Measurements from ENCODE around the gene ATP8B3. TPM values are rescaled to one million over a fixed set of nuclear protein-coding genes. Genes with fewer than 3 reads are reported as not detected.

The ATP8B3 gene
- total and polyA plus RNA-seq, 9 of the 15 experiments (the other 6 are each of a cell fraction or from before 2014, with no cell fraction given), result 1.2 to 12.3 (median 3.8) TPM

GRCh38 chr19:1859331-1859781, 47.3 kb upstream of the ATP8B3 start (continued):
- TF ChIP-seq, protein P1, sequence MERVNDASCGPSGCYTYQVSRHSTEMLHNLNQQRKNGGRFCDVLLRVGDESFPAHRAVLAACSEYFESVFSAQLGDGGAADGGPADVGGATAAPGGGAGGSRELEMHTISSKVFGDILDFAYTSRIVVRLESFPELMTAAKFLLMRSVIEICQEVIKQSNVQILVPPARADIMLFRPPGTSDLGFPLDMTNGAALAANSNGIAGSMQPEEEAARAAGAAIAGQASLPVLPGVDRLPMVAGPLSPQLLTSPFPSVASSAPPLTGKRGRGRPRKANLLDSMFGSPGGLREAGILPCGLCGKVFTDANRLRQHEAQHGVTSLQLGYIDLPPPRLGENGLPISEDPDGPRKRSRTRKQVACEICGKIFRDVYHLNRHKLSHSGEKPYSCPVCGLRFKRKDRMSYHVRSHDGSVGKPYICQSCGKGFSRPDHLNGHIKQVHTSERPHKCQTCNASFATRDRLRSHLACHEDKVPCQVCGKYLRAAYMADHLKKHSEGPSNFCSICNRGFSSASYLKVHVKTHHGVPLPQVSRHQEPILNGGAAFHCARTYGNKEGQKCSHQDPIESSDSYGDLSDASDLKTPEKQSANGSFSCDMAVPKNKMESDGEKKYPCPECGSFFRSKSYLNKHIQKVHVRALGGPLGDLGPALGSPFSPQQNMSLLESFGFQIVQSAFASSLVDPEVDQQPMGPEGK (CRISPR knock-in tag; IDR thresholded peaks at IDR 0.05; ENCODE audit: borderline replicate concordance), result no peak
- TF ChIP-seq TOE1 (IDR thresholded peaks at IDR 0.05; ENCODE audit: borderline replicate concordance), result no peak
- TF ChIP-seq TOE1 (CRISPR knock-in tag; IDR thresholded peaks at IDR 0.05; ENCODE audit: borderline replicate concordance, low read depth), result no peak

GRCh38 chr19:1858412-1859081, 46.5 kb upstream of the ATP8B3 start:
- Histone ChIP-seq H2AFZ (ENCODE audit: low read depth, low read length) (no peak overlapping the region), H3K9me3 (replicated peaks; ENCODE audit: control insufficient read depth, insufficient read depth, low read depth, low read length) (no peaks in the 10 kb centered on the region), H3K36me3 (ENCODE audit: control insufficient read depth, insufficient read depth, low read length) (peaks cover 9% of the 10 kb centered on the region; the same call in 1 of the 3 replicates), H3K27me3 (ENCODE audit: control insufficient read depth in 2 of 2, insufficient read depth in 2 of 2, low read length in 2 of 2) (no peaks in the 10 kb centered on the region), H3K4me1 (replicated peaks in 1 of 2; ENCODE audit: control insufficient read depth in 2 of 2, insufficient read depth in 2 of 2, low read length in 2 of 2) (peaks cover 61 to 87% of the 10 kb centered on the region in 2 experiments), H3K4me2 (ENCODE audit: insufficient read depth, low read length) (peak overlapping the region; percentile 72; the same call in 1 of the 2 replicates), H3K27ac (ENCODE audit: extremely low read depth, low read depth, low read length) (peak overlapping the region; percentile 90; the same call in 1 of the 3 replicates), H3K9me1 (ENCODE audit: control insufficient read depth, insufficient read depth, low read length) (peaks cover 5% of the 10 kb centered on the region), H3K79me2 (ENCODE audit: control insufficient read depth, insufficient read depth, low read length) (peaks cover 94% of the 10 kb centered on the region), H3K4me3 (no peak overlapping the region; the same call in 1 of the 2 replicates), H4K20me1 (replicated peaks; ENCODE audit: control insufficient read depth, insufficient read depth, low read length) (peaks cover 30% of the 10 kb centered on the region), H3K9ac (ENCODE audit: insufficient read depth in 1 of 2, low read depth in 2 of 2, low read length in 2 of 2) (peak overlapping the region in 1 of 2 experiments; percentile 97; a peak in 3 of 4 replicates)
- in situ Hi-C loops (cut with MboI), result no loop called here
- BruUV-seq (replicated peaks), result no TSS peak
- FAIRE-seq (peak; percentile 42), ATAC-seq (no peak), DNase-seq (ENCODE audit: extremely low read depth in 1 of 4, low spot score in 3 of 4) (peak in 1 of 4 experiments; percentile 32)
- ChIA-PET POLR2A (interaction anchor here (0.5 to 5.2 kb wide), 7 partner anchors 11 to 754 kb away, joined by 3 to 46 read pairs (median 3); partner anchors contain the start of gene CIRBP), CTCF (ENCODE audit: low intra/inter-chr PET ratio) (no interaction called here)
- 19% methylated on average over 9 of the region's 10 CpGs for WGBS (ENCODE audit: insufficient coverage, low coverage, missing lambda C conversion rate)
- intact Hi-C loops (cut with micrococcal nuclease), result no loop called here
- TF ChIP-seq EGR1 (conservative IDR thresholded peaks at IDR 0.05) (peak; percentile 52), ZNF316 (IDR thresholded peaks at IDR 0.05) (peak; percentile 73), RBM25 (IDR thresholded peaks at IDR 0.05; ENCODE audit: low read depth, low read length, severe bottlenecking) (no peak), ZNF24 (IDR thresholded peaks at IDR 0.05) (no peak), ZNF512 (tag; IDR thresholded peaks at IDR 0.05) (no peak), ZNF696 (CRISPR knock-in tag; conservative IDR thresholded peaks at IDR 0.05) (no peak), ZNF785 (CRISPR knock-in tag; IDR thresholded peaks at IDR 0.05) (no peak)
- TF ChIP-seq, protein P2, sequence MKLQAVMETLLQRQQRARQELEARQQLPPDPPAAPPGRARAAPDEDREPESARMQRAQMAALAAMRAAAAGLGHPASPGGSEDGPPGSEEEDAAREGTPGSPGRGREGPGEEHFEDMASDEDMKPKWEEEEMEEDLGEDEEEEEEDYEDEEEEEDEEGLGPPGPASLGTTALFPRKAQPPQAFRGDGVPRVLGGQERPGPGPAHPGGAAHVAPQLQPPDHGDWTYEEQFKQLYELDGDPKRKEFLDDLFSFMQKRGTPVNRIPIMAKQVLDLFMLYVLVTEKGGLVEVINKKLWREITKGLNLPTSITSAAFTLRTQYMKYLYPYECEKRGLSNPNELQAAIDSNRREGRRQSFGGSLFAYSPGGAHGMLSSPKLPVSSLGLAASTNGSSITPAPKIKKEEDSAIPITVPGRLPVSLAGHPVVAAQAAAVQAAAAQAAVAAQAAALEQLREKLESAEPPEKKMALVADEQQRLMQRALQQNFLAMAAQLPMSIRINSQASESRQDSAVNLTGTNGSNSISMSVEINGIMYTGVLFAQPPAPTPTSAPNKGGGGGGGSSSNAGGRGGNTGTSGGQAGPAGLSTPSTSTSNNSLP (IDR thresholded peaks at IDR 0.05; ENCODE audit: borderline replicate concordance, low read depth, low read length), result no peak
- TF ChIP-seq, protein P3, sequence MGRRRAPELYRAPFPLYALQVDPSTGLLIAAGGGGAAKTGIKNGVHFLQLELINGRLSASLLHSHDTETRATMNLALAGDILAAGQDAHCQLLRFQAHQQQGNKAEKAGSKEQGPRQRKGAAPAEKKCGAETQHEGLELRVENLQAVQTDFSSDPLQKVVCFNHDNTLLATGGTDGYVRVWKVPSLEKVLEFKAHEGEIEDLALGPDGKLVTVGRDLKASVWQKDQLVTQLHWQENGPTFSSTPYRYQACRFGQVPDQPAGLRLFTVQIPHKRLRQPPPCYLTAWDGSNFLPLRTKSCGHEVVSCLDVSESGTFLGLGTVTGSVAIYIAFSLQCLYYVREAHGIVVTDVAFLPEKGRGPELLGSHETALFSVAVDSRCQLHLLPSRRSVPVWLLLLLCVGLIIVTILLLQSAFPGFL (CRISPR knock-in tag; IDR thresholded peaks at IDR 0.05), result no peak
